CD14-positive monocyte (primary cell): Measurements from ENCODE around the gene CHID1. TPM values are rescaled to one million over a fixed set of nuclear protein-coding genes. Genes with fewer than 3 reads are reported as not detected.

Source experiments
- DNase-seq, 3 donors: peaks; one replicate each; pipeline ENCODE4 v3.0.0-alpha.2; 2011 to 2022
- H2AFZ ChIP-seq: 2 replicates; pipeline ENCODE4 v1.6.0; 2012; ENCODE audit warnings: mild to moderate bottlenecking, low read depth, low read length, inconsistent platforms; ENCODE audit not compliant: insufficient read depth, poor library complexity, severe bottlenecking
- H3K27ac ChIP-seq, 2 donors: 1 replicate in 1 of 2; 2 replicates in 1 of 2; pipeline ENCODE4 v1.5.1; 2012 to 2013; ENCODE audit warnings: low read length in 2 of 2, control low read depth in 1 of 2, inconsistent platforms in 1 of 2, low read depth in 1 of 2, mild to moderate bottlenecking in 1 of 2
- H3K27me3 ChIP-seq, 2 donors: one replicate each; pipeline versions ENCODE4 v1.6.0 to v1.6.1; 2011 to 2013; ENCODE audit warnings: low read length in 2 of 2; ENCODE audit not compliant: control insufficient read depth in 2 of 2, insufficient read depth in 2 of 2
- H3K36me3 ChIP-seq, 2 donors: replicated peaks in 1 of 2; 1 replicate in 1 of 2; 2 replicates in 1 of 2; pipeline versions ENCODE4 v1.5.1 to v1.6.1; 2012 to 2013; ENCODE audit warnings: low read length in 2 of 2, control low read depth in 1 of 2, inconsistent platforms in 1 of 2, mild to moderate bottlenecking in 1 of 2; ENCODE audit not compliant: insufficient read depth in 2 of 2, control insufficient read depth in 1 of 2
- H3K4me1 ChIP-seq, 2 donors: 1 replicate in 1 of 2; 2 replicates in 1 of 2; pipeline versions ENCODE4 v1.5.1 to v1.6.1; 2012 to 2013; ENCODE audit warnings: low read length in 2 of 2, control low read depth in 1 of 2, inconsistent platforms in 1 of 2, mild to moderate bottlenecking in 1 of 2, moderate library complexity in 1 of 2; ENCODE audit not compliant: insufficient read depth in 2 of 2, control insufficient read depth in 1 of 2
- H3K4me2 ChIP-seq: replicated peaks from 2 replicates; pipeline ENCODE3; 2012; ENCODE audit warnings: low read length, moderate library complexity, mild to moderate bottlenecking; ENCODE audit not compliant: poor library complexity, severe bottlenecking; ENCODE audit errors: extremely low read depth
- H3K4me3 ChIP-seq, 3 experiments: fragments of 200-600 bp in 1 of 3; sonication (generic) in 1 of 3; replicated peaks in 1 of 3; 1 replicate in 2 of 3; 2 replicates in 1 of 3; pipeline ENCODE4 v1.5.1; 2011 to 2013; ENCODE audit warnings: low read length in 3 of 3, mild to moderate bottlenecking in 3 of 3, control low read depth in 2 of 3, low read depth in 2 of 3, inconsistent platforms in 1 of 3, moderate library complexity in 1 of 3
- H3K79me2 ChIP-seq: 2 replicates; pipeline ENCODE4 v1.6.0; 2012; ENCODE audit warnings: mild to moderate bottlenecking, control low read depth, inconsistent platforms, low read length, moderate library complexity; ENCODE audit not compliant: insufficient read depth
- H3K9ac ChIP-seq: 2 replicates; pipeline ENCODE4 v1.6.0; 2017; ENCODE audit warnings: low read length, mild to moderate bottlenecking; ENCODE audit not compliant: insufficient read depth, poor library complexity, severe bottlenecking
- H3K9me3 ChIP-seq, 2 donors: replicated peaks in 1 of 2; 1 replicate in 1 of 2; 2 replicates in 1 of 2; pipeline versions ENCODE4 v1.5.1 to v1.6.1; 2012 to 2013; ENCODE audit warnings: low read length in 2 of 2, control low read depth in 1 of 2; ENCODE audit not compliant: control insufficient read depth in 1 of 2, insufficient read depth in 1 of 2
- H4K20me1 ChIP-seq: 2 replicates; pipeline ENCODE4 v1.6.0; 2012; ENCODE audit warnings: mild to moderate bottlenecking, low read length, control low read depth, moderate library complexity; ENCODE audit not compliant: insufficient read depth
- H3K27ac Mint-ChIP-seq, 7 donors: one replicate each; pipeline ENCODE4 v1.8.0; 2020; ENCODE audit warnings: mild to moderate bottlenecking in 7 of 7, mixed read lengths in 7 of 7, moderate library complexity in 6 of 7, inconsistent platforms in 2 of 7
- H3K27me3 Mint-ChIP-seq, 3 donors: one replicate each; pipeline ENCODE4 v1.8.0; 2021 to 2022; ENCODE audit warnings: low read depth in 3 of 3, mild to moderate bottlenecking in 3 of 3, mixed read lengths in 3 of 3, moderate library complexity in 3 of 3, inconsistent platforms in 1 of 3
- H3K36me3 Mint-ChIP-seq, 2 donors: one replicate each; pipeline ENCODE4 v1.8.0; 2020; ENCODE audit warnings: mixed read lengths in 2 of 2, inconsistent platforms in 1 of 2, mild to moderate bottlenecking in 1 of 2
- H3K4me1 Mint-ChIP-seq: one replicate; pipeline ENCODE4 v1.8.0; 2020; ENCODE audit warnings: mild to moderate bottlenecking, mixed read lengths
- H3K4me3 Mint-ChIP-seq, 2 donors: one replicate each; pipeline ENCODE4 v1.8.0; 2020; ENCODE audit warnings: mild to moderate bottlenecking in 2 of 2, mixed read lengths in 2 of 2, moderate library complexity in 1 of 2
- H3K9me3 Mint-ChIP-seq, 7 donors: one replicate each; pipeline ENCODE4 v1.8.0; 2020 to 2022; ENCODE audit warnings: mixed read lengths in 7 of 7, mild to moderate bottlenecking in 6 of 7, moderate library complexity in 6 of 7, inconsistent platforms in 2 of 7
- WGBS: methylation state at CpG from one replicate; pipeline ENCODE4 v1.1.5; 2013; ENCODE audit warnings: missing lambda C conversion rate; ENCODE audit not compliant: insufficient coverage; 5-methylcytosine and 5-hydroxymethylcytosine counted together
- intact Hi-C, 2 donors: fragments of 100-400 bp; cut with micrococcal nuclease; formaldehyde crosslinking; loops; one replicate each; pipeline versions ENCODE4 v1.15.0 to v1.15.1; 2023
- polyA plus RNA-seq, 3 donors: library from polyadenylated mRNA; depleted of rRNA in 1 of 3; unstranded in 2 of 3; stranded (reverse) in 1 of 3; fragments of 300-500 nt in 2 of 3; fragments of >200 nt in 1 of 3; fragmentation: Illumina TruSeq in 2 of 3; gene quantifications; 1 replicate in 2 of 3; 2 replicates in 1 of 3; pipeline ENCODE4 v1.2.3, GENCODE V29; 2012 to 2021
- TF ChIP-seq, protein P1 (sequence below): fragments of 200-600 bp; IDR thresholded peaks from one replicate; pipeline ENCODE4 v1.8.0; 2022; ENCODE audit warnings: antibody characterized with exemption, mild to moderate bottlenecking

CHID1 gene
- polyA plus RNA-seq, 3 donors: 23.2 to 45.4 (median 45.0) TPM

DNA sequence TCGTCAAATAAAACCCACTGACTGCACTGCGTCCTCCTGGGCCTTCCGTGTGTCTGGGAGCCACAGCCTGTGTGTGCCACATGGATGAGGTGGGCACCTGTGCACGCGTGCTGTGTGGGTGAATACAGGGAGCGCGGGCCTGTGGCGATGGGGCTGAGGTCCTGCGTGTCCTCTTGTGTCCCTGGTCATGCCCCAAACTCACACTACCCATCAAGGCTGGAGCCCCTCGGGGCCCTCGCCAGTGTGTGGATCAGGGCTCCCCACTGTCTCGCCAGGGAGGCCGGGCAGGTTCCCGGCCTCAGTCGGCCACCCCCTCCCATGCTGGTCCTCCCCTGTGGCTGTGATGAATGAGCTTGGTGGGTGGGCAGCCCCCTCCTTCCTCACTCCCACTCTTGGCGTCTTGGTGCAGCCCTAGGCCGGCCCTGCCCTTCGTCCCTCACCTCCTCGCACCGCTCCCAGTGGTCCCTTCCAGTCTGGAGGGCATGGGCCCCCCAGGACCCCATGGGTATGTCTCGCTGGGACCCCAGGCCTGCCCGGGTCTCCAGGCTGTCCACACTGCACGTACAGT, 78.6 kb downstream of the CHID1 start:
- Histone ChIP-seq H3K9ac (peak overlapping the region; percentile 46), H3K9me3 (no peaks in the 10 kb centered on the region), H3K4me1 (peaks cover 74 to 79% of the 10 kb centered on the region in 2 donors), H3K36me3 (peaks cover 8 to 10% of the 10 kb centered on the region in 2 donors), H3K27ac (no peak overlapping the region), H4K20me1 (peaks cover 60% of the 10 kb centered on the region), H3K4me3 (peak overlapping the region in 2 of 3 experiments; percentile 41 to 74), H3K79me2 (peaks cover 21% of the 10 kb centered on the region), H3K27me3 (peaks cover 10 to 61% of the 10 kb centered on the region in 2 donors), H2AFZ (peak overlapping the region; percentile 41), H3K4me2 (peak overlapping the region; percentile 91)
- H3K27ac Mint-ChIP-seq: peak overlapping the region in 3 of 7 donors; percentile 6 to 59 (median 41)
- peaks cover 0 to 21% (median 3%) of the 10 kb centered on the region in 7 donors for H3K9me3 Mint-ChIP-seq
- H3K4me3 Mint-ChIP-seq: peak overlapping the region; percentile 64 to 77
- TF ChIP-seq, protein P1, sequence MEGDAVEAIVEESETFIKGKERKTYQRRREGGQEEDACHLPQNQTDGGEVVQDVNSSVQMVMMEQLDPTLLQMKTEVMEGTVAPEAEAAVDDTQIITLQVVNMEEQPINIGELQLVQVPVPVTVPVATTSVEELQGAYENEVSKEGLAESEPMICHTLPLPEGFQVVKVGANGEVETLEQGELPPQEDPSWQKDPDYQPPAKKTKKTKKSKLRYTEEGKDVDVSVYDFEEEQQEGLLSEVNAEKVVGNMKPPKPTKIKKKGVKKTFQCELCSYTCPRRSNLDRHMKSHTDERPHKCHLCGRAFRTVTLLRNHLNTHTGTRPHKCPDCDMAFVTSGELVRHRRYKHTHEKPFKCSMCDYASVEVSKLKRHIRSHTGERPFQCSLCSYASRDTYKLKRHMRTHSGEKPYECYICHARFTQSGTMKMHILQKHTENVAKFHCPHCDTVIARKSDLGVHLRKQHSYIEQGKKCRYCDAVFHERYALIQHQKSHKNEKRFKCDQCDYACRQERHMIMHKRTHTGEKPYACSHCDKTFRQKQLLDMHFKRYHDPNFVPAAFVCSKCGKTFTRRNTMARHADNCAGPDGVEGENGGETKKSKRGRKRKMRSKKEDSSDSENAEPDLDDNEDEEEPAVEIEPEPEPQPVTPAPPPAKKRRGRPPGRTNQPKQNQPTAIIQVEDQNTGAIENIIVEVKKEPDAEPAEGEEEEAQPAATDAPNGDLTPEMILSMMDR: no peak
- H3K27me3 Mint-ChIP-seq: peaks cover 41 to 77% (median 48%) of the 10 kb centered on the region in 3 donors
- intact Hi-C loops: no loop called here
- no peak for DNase-seq
- WGBS: 95% methylated on average over 14 of the region's 23 CpGs
- peaks cover 14 to 18% of the 10 kb centered on the region in 2 donors for H3K36me3 Mint-ChIP-seq
- peaks cover 67% of the 10 kb centered on the region for H3K4me1 Mint-ChIP-seq

DNA sequence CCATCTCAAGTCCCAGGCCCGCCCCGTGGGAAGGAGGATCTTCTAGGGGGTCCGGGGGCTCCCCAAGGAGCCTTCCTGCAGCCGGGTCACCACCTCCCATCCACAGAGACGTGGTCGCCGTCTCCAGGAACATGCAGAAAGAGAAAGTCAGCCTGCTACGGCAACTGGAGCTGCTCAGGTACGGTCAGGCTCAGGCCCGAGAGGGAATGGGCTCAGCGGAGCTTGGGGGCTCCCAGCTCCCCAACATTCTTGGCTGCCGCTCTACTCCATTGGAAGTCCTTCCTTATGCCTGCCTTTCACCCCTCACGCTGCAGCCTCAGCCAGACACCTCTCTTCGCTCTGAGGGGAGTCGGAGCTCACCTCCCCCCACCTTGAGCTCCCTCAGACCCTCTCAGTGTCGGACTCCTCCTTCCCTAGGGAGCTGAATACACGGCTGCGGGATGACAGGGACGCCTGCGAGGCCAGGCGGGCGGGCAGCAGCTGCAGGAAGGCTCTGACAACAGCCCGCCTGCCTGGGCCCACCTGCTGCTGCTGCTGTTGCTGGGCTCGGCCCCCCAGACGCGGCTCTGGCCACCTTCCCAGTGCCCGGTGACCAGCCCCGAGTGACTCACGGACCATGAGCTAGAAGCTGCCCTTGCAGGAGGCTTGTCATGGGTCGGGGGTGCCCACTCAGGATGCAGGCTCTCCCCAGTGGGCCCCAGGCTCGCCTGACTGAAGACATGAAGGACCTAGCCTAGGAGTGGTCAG, 79.3 kb downstream of the CHID1 start:
- Mint-ChIP-seq H3K4me1 (peaks cover 71% of the 10 kb centered on the region), H3K9me3 (peaks cover 0 to 21% (median 1%) of the 10 kb centered on the region in 7 donors), H3K4me3 (peak overlapping the region; percentile 43 to 77), H3K27me3 (peaks cover 45 to 82% (median 50%) of the 10 kb centered on the region in 3 donors), H3K27ac (no peak overlapping the region), H3K36me3 (peaks cover 6 to 13% of the 10 kb centered on the region in 2 donors)
- no peaks in the 10 kb centered on the region for H3K9me3 ChIP-seq
- H2AFZ ChIP-seq: no peak overlapping the region
- WGBS: 70% methylated on average over 28 of the region's 31 CpGs
- peak overlapping the region; percentile 91 for H3K4me2 ChIP-seq
- peaks cover 81 to 87% of the 10 kb centered on the region in 2 donors for H3K4me1 ChIP-seq
- H3K36me3 ChIP-seq: peaks cover 2 to 3% of the 10 kb centered on the region in 2 donors
- no peak for DNase-seq
- no peak overlapping the region for H3K9ac ChIP-seq
- H3K27ac ChIP-seq: no peak overlapping the region
- intact Hi-C loops: no loop called here
- peaks cover 10 to 65% of the 10 kb centered on the region in 2 donors for H3K27me3 ChIP-seq
- peaks cover 21% of the 10 kb centered on the region for H3K79me2 ChIP-seq
- peak overlapping the region in 1 of 3 experiments; percentile 77 for H3K4me3 ChIP-seq
- peaks cover 52% of the 10 kb centered on the region for H4K20me1 ChIP-seq
- TF ChIP-seq, protein P1: no peak
